ENCODE data around the gene GNG7.
"Not testable (repeated sequence)": the region's sequence is repeated elsewhere in the genome, so short reads cannot be mapped to it uniquely, and the experiment has no call there.

The GNG7 gene

GRCh38 chr19:2713170-2713569 is 10.7 kb upstream of the GNG7 start:
- DNase-seq (ENCODE audit: low read depth in 2 of 2): not testable (repeated sequence)

GRCh38 chr19:2711875-2712205 is 9.3 kb upstream of the GNG7 start:
- no peak for DNase-seq (ENCODE audit: low read depth in 2 of 2)

GRCh38 chr19:2711172-2711874 is 8.8 kb upstream of the GNG7 start:
- no peak for DNase-seq (ENCODE audit: low read depth in 2 of 2)

- DNase-seq (ENCODE audit: low read depth in 2 of 2): no peak
Measured at GRCh38 chr19:2706251-2706650, 3.8 kb upstream of the GNG7 start.

- DNase-seq (ENCODE audit: low read depth in 2 of 2): no peak
Measured at GRCh38 chr19:2703691-2704216, 1.3 kb upstream of the GNG7 start.

- DNase-seq (ENCODE audit: low read depth in 2 of 2): no peak
Measured at GRCh38 chr19:2703077-2703437, 563 bp upstream of the GNG7 start.

GRCh38 chr19:2701361-2702169 is 929 bp downstream of the GNG7 start:
- DNase-seq (ENCODE audit: low read depth in 2 of 2): no peak

GRCh38 chr19:2700660-2701360 is 1.7 kb downstream of the GNG7 start:
- no peak for DNase-seq (ENCODE audit: low read depth in 2 of 2)

GRCh38 chr19:2699413-2700140 is 2.9 kb downstream of the GNG7 start:
- no peak for DNase-seq (ENCODE audit: low read depth in 2 of 2)

- DNase-seq (ENCODE audit: low read depth in 2 of 2): no peak
Measured at GRCh38 chr19:2694196-2694595, 8.3 kb downstream of the GNG7 start.

- no peak for DNase-seq (ENCODE audit: low read depth in 2 of 2)
Measured at GRCh38 chr19:2693492-2694160, 8.9 kb downstream of the GNG7 start.

GRCh38 chr19:2691951-2692350 is 10.5 kb downstream of the GNG7 start:
- no peak for DNase-seq (ENCODE audit: low read depth in 2 of 2)

- DNase-seq (ENCODE audit: low read depth in 2 of 2): no peak
Measured at GRCh38 chr19:2690856-2691255, 11.6 kb downstream of the GNG7 start.

GRCh38 chr19:2686360-2686759 is 16.1 kb downstream of the GNG7 start:
- DNase-seq (ENCODE audit: low read depth in 2 of 2): no peak

- DNase-seq (ENCODE audit: low read depth in 2 of 2): no peak
Measured at GRCh38 chr19:2685204-2685704, 17.2 kb downstream of the GNG7 start.

- no peak for DNase-seq (ENCODE audit: low read depth in 2 of 2)
Measured at GRCh38 chr19:2683430-2684003, 19.0 kb downstream of the GNG7 start.

GRCh38 chr19:2680808-2681207 is 21.7 kb downstream of the GNG7 start:
- DNase-seq (ENCODE audit: low read depth in 2 of 2): no peak

- DNase-seq (ENCODE audit: low read depth in 2 of 2): no peak
Measured at GRCh38 chr19:2679439-2679838, 23.1 kb downstream of the GNG7 start.

- not testable (repeated sequence) for DNase-seq (ENCODE audit: low read depth in 2 of 2)
Measured at GRCh38 chr19:2678948-2679347, 23.5 kb downstream of the GNG7 start.

- no peak for DNase-seq (ENCODE audit: low read depth in 2 of 2)
Measured at GRCh38 chr19:2678044-2678671, 24.3 kb downstream of the GNG7 start.
